SK-N-MC (cell line): Measurements from ENCODE around the gene CCDC158.

ENCODE experiments used
- EZH2 ChIP-seq: fragments of 200-600 bp; sonication (generic); IDR thresholded peaks from one replicate; pipeline ENCODE4 v1.6.1; 2017; ENCODE audit warnings: antibody characterized with exemption
- POLR2AphosphoS5 ChIP-seq: IDR thresholded peaks from 2 replicates; pipeline ENCODE4 v1.6.1; 2012; ENCODE audit warnings: mild to moderate bottlenecking, low read depth, low read length, borderline replicate concordance

DNA sequence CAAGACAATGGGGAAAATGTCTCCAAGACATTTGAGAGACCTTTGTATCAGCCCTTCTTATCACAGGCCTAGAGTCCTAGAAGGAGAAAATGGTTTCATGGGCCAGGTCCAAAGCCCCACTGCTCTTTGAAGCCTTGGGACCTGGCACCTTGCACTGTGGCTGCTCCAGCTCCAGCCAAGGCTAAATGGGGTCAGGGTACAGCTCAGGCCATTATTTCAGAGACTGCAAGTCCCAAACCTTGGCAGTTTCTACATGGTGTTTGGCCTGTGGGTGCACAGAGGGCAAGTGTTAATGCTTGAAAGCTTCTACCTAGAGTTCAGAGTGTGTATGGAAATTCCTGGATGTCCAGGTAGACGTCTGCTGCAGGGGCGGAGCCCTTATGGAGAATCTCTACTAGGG is 42.6 kb upstream of the CCDC158 start:
- TF ChIP-seq POLR2AphosphoS5 (no peak), EZH2 (no peak)
